NK-92 treated with Interleukin-12 subunit alpha and Interleukin-12 subunit beta, amount 100 ng/mL, for 24 hours (cell line): ENCODE data around the gene SUGP1.
"Not testable (repeated sequence)": the region's sequence is repeated elsewhere in the genome, so short reads cannot be mapped to it uniquely, and the experiment has no call there.

Experiments
- DNase-seq: peaks from one replicate; lab custom pipeline; 2025; lab: John Stamatoyannopoulos, UW

SUGP1 gene, protein sequence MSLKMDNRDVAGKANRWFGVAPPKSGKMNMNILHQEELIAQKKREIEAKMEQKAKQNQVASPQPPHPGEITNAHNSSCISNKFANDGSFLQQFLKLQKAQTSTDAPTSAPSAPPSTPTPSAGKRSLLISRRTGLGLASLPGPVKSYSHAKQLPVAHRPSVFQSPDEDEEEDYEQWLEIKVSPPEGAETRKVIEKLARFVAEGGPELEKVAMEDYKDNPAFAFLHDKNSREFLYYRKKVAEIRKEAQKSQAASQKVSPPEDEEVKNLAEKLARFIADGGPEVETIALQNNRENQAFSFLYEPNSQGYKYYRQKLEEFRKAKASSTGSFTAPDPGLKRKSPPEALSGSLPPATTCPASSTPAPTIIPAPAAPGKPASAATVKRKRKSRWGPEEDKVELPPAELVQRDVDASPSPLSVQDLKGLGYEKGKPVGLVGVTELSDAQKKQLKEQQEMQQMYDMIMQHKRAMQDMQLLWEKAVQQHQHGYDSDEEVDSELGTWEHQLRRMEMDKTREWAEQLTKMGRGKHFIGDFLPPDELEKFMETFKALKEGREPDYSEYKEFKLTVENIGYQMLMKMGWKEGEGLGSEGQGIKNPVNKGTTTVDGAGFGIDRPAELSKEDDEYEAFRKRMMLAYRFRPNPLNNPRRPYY

DNA sequence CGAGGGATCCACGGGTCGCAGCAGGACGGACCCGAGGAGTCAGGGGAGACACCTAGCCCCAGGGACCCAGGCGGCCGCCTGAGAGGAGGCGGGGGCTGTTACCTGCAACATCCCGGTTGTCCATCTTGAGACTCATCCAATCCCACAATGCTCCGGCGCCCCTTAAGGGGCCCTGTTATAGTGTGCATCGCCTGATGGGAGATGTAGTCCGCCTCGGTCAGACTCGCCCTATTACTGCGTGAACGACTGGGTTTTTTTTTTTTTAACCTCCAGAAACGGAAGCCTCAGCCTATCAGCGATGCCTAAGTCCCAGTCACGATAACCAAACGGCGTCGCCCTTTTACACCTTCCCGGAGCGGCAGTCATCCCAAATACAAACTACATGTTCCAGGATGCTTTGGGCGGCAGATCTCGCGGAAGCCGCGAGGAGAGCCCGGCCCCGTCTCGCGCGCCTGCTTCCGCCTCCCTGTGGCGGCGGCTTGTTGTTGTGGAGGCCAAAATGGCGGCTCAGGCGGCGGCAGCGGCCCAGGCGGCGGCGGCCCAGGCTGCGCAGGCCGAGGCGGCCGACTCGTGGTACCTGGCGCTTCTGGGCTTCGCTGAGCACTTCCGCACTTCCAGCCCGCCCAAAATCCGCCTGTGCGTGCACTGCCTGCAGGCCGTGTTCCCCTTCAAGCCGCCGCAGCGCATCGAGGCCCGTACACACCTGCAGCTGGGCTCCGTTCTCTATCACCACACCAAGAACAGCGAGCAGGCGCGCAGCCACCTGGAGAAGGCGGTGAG, at the start of gene SUGP1, which contains the start of gene MAU2:
TSS of gene SUGP1 (minus strand) at position 149 of the 780 bp plus-strand sequence. CDS start at position 136, 13 bp downstream.
TSS of gene MAU2 (plus strand) at position 469 of the 780 bp plus-strand sequence. CDS start at position 500, 31 bp downstream.
- DNase-seq: peak; percentile 84

DNA sequence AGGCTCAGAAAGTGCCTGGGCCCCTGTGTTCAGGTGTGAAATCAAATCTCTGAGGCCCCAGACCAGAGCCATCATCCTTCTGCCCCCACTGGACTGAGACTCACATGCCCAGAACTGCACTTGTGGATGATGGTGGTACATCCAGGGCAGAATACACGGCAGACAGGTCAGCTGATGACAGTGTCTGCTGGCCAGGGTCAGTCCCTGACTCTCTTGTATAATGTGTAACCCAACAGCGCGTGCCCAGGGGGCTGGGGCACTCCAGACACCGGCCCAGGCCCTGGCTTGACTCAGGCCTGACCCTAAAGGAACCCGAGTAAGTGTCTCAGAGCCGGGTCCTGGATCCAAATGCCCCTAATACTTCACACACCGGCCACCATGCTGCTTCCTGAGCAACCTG, 47.8 kb upstream of the SUGP1 start:
- DNase-seq: no peak

DNA sequence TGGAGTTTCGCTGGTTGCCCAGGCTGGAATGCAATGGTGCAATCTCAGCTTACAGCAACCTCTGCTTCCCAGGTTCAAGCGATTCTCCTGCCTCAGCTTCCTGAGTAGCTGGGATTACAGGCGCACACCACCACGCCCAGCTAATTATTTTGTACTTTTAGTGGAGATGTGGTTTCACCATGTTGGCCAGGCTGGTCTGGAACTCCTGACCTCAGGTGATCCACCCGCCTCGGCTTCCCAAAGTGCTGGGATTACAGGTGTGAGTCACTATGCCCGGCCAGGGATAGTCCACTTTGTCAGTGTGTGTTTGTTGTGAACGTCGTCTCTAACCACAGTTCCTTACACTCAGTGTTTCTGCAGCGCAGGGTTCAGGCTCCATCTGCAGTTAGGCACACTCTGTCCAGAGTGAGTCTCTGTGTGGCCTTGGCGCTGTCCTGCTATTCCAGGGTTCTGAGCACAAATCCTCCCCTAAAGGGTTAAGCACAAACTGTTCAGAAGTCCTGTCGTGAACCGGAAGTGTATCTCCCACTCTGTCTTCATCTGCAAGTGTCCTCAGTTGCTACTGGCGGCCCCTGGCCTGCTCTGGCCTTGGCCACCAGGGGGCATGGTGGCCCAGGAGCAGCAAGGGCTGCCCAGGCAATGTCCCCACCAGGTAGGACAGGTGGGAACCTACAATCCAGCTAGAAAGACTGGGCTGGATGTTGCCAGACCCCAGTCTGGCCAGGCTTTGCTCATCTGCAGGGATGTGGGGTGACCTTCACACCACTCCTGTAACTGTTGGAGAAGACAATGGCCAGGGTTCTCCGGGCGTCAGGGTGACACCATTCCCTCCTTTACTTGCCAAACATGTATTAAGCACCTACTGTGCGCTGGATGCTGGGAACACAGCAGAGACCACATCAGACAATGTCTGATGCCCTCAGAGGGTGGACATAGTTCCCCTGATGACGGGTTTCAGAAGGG, 46.4 kb upstream of the SUGP1 start:
- DNase-seq: peak; percentile 29

DNA sequence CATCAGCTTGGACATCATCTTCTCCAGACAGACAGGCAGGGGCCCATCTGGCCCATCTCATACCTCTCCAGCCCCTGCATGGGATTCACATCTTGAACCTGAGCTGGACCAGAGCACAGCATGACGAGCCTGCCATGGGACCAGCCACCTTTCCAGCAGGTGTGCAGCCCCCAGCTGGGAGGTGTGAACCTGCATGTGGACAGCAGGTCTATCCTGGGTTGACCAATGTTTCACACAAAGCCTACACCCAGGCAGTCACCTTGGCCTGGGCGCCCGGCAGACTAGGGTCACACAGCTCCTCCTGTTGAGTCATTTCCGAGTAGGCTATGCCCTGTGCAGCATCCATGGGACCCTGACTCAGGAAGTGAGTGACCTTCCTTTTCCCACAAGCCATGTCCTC, 41.8 kb upstream of the SUGP1 start:
- DNase-seq: no peak

DNA sequence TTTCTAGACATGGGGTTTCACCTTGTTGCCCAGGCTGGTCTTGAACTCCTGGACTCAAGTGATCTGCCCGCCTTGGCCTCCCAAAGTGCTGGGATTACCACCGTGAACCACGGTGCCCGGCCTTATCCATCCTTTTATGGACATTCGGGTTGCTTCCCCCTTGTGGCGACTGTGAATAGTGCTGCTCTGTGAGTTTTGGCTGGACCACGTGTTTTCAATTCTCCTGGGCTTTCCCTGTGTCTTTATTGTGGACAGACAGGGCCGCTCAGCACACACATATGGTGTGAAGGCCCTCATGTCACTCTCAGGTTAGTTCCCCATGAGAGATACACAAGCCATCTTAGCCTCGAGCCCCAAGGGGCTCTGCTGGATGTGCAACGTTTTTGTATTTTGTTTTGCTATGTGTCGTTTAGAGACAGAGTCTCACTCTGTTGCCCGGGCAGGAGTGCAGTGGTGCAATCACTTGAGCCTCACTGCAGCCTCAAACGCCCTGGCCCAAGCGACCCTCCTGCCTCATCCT, 40.8 kb upstream of the SUGP1 start:
- peak; percentile 7 for DNase-seq

DNA sequence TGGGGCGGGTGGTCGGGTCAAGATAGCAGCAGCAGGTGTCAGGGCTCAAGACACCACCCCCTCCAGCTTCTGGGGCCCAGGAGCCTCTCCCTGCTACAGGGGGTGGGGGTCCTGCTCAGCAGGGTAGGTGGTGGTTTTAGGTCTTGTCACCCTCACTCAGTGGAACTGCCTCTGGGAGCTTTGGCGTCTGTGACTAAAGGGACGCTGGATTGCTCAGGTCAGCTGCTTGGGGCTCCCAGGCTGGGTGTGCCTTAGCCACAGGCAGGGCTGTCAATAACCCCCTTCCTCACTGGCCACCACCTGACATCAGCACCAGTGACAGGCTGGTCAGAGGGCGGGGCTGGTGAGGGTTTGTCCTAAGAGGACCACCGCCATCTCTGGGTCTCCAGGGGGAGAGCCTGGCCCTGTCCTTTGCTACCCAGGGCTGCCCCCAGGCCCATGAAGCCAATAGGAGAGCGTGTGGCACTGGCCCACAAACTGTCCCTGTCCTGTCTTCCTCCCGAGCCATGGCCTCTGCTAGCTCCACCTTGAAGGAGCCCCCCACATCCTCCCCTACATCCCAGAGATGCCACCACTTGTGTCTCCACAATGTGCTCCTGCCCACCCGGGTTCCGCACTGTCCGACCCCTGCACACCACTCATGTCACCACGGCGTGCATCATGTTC, 36.7 kb upstream of the SUGP1 start:
- no peak for DNase-seq

DNA sequence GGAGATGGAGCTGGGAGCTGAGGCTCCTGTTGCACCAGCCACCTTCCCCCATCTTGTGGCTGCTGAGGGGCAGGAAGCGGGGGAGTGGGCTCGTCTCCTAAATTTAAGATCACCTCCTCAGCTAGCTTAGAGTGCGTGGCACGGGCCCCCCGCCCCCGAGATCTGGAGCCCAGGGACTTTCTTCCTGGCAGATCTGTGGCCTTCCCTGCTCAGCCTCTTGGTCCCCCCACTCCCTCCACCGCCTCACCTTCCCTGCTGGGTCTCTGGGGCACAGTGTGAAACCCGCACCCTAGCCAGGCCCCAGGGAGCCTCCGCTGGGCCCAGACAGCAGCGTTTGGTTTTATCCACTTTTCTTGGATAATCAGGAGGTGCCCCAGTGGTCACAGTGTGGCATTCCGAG, 36.2 kb upstream of the SUGP1 start:
- no peak for DNase-seq

DNA sequence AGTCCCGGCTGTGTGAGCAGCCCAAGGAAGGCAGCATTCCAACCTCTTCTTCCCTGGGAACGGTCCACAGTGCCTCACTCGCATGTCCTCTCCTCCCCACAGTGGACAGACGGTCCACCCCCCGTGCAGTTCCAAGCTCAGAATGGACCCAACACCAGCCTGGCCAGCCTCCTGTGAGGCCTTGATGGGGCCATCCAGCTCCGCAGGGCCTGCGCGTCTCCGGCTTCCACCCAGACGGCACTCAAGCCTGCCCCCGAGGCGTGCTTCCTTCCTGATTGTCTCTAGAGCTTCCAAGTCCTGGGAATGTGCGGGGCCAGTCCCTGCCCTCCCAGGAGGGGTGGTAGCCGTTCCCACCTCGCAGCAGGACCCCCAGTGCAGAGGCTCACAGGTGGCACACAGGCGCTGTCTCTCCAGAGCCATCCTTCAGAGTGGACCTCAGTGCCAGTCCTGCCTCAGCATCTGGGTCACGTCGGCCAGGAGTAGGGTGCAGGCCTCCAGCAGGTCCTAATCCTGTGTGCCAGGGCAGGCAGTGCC, 35.4 kb upstream of the SUGP1 start:
- DNase-seq: no peak

DNA sequence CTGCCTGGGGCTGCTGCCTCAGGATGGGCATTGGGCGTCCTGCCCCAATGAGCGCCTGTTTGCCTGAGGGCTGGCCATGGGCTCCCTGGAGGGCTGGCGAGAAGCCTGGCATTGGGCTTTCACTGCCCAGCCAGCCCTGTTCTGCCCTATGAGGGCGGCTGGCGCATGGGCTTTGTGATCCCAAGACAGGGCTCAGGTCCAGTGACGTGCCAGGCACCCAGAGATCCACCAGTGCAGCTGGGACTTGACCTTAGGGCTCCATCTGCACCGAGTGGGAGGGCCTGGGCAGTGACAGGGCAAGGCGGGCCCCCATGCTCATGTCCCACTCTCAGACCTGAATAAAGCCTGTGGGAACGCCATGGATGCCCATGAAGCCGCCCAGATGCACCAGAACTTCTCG, 34.6 kb upstream of the SUGP1 start:
- DNase-seq: no peak

DNA sequence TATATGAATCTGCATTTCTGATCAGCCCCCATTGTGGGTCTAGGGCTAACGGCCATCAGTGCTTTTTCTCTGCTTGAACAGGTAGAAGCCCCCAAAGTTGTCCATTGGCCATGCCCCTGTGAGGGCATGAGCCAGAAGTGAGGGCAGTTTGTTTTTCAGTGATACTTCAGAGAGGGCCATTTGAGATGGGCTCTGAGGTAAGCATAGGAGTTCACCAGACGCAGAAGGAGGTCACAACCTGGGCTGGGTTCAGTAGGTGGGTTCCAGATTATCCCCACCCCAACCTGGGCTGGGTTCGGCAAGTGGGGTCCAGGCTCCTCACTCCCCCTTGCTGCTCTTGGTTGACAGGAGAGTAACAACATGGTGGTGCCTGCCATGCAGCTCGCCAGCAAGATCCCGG, 33.7 kb upstream of the SUGP1 start:
- DNase-seq: no peak

DNA sequence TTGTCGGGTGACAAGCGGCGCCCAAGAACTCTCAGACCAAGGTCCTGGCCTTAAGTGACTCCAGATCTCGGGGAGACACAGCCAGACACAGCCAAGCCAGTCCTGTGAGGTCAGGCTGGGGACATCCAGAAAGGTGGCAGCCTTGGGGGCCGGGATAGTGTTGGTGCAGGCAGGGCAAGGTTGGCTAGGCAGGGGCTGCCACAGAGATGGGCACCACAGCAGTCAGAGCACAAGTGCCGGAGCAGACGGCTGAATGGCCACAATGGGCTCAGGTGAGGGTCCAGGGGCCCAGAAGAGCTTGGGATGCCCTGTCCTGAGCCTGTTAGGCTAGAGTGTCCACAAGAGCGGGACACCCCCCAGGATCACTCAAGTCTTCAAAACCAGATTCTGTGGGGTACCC, 32.5 kb upstream of the SUGP1 start:
- no peak for DNase-seq

DNA sequence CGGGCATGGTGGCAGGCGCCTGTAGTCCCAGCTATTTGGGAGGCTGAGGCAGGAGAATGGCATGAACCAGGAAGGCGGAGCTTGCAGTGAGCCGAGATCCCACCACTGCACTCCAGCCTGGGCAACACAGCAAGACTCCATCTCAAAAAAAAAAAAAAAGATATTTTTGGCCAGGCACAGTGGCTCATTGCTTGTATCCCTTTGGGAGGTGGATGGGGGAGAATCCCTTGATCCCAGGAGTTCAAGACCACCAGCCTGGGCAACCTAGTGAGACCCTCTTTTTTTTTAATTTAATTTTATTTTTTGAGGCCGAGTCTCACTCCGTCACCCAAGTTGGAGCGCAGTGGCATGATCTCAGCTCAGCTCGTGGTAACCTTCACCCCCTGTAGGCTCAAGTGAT, 30.4 kb upstream of the SUGP1 start:
- not testable (repeated sequence) for DNase-seq

DNA sequence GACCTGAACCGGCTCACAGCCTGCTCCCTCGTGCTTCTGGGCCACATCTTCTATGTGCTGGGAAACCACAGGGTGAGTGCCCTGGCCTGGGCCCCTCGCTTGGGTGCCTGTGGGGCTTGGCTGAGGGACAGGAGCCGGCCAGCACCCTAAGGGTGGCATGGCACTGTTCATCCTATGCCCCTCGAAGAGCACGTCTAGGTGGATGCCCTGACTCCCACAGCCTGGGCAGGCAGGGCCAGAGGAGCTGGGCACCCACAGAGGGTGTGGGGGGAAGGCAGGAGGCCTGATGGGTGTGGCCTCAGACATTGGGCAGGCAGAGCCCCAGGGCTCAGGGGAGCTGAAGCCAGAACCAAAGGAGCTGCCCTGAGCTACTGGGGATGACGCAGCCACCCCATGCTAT, 29.1 kb upstream of the SUGP1 start:
- no peak for DNase-seq

DNA sequence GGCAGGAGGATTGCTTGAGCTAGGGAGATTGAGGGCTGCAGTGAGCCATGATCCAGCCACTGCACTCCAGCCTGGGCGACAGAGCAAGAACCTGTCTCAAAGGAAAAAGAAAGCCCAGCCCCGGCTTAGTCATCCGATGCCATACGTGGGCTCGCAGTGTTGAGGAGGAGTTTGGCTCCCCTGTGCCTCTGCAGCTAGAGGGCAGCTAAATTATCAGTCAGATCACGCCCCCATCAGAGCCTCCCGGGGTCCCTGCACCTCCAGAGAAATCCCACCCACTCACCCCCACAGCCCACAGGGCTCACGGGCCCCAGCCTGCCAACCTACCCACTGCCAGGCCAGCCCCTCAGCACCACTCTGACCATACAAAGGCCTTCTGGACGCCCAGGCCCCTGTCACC, 28.0 kb upstream of the SUGP1 start:
- no peak for DNase-seq

DNA sequence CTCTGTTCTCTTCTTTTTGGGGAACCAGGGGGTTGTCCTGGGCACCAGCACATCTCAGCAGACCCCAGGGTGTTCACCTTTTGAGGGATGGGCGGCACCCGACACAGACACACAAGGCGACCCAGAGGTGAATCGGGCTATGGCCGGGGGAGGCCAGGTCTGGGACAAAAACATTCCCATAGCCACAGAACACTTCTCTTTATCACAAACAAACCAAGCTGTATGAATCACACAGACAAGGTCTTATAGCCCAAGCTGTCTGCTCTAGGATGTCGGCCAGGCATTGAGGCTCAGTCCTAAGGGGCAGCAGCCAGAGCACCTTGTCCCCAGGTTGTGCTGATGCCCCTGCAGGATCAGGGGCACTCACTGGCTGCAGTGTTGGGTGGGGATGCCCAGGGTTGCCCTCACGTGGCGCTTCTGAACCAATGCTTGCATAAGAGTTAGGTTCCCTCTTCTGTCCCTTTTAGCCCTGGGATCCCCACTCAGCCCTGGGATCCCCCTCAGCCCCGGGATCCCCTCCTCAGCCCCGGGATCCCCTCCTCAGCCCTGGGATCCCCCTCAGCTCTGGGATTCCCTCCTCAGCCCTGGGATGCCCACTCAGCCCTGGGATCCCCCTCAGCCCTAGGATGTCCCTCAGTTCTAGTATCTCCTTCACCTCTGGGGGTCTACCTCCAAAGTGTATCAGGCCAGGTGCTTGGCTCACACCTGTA, 27.2 kb upstream of the SUGP1 start:
- DNase-seq: no peak

DNA sequence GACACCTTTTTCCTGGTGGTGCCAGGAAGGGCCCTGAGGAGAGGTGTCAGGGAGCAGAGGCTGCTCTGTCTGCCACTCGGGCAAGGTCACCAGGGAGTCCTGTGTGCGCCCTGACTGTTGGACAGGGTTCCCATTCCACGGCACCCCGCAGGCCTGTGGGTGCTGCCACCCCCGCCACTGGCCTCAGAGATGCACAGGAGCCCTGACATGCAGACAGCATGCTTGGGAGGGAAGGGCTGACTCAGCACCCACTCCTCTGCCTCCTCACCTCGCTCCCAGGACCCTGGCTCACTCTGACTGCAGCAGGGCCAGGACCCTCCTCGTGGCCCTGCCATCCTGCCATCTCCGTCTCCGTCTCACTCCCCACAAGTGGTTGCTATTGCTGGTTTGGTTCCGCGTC, 25.7 kb upstream of the SUGP1 start:
- DNase-seq: no peak

DNA sequence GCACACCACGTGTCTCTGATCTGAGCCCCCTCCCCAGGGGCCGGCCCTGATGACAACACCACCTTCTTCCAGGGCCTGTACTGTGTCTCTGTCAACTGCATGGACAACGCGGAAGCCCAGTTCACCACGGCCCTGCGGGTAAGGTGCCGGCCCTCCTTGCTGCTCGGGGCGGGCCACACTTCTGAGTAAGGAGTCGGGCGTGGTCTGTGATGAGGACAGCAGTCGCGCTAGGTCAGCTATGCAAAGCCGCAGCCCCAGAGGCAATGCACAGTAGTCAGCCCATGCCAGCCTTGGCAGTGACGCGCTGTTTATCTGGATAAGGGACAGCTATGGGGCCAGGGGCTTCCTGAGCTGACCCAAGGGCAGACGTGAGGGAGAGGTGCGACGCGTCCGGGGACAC, 24.9 kb upstream of the SUGP1 start:
- DNase-seq: no peak

DNA sequence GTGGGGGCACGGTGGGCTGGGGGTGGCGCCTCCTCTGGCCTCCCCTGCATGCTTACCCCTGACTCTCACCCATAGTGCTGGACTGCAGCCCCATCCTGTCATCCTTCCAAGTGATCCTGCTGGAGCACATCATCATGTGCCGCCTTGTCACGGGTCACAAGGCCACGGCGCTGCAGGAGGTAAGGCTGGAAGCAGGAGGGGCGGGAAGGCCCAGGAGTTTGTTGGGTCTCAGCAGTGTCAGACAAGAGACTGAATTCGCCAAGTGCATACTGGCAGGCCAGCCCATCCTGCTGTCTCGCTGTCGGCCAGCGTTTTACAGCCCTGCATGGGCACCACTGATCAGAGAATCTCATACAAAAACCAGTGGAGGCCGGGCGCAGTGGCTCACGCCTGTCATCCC, 23.5 kb upstream of the SUGP1 start:
- no peak for DNase-seq

DNA sequence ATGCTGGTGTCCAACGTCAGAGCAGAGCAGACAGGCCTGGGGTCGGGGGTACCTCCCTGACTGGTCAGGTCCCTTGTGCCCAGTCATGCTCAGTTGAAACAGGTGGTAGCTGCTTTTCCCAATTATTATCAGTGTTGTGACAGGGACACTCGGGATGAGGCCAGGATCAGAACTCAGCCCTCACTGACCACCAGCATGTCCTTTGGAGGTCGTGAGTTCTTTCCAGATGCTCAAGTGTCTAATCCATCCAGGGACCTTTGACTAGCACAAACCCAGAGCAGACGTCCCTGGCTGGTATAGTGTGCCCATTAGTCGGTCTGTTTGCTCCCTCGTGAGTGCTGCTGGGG, 22.7 kb upstream of the SUGP1 start:
- DNase-seq: no peak
